Measurements from ENCODE around the gene HTR7. TPM values are rescaled to one million over a fixed set of nuclear protein-coding genes. Genes with fewer than 3 reads are reported as not detected.

The HTR7 gene
- total RNA-seq, 1 donor from 2014 or later: 0.74 TPM

DNA sequence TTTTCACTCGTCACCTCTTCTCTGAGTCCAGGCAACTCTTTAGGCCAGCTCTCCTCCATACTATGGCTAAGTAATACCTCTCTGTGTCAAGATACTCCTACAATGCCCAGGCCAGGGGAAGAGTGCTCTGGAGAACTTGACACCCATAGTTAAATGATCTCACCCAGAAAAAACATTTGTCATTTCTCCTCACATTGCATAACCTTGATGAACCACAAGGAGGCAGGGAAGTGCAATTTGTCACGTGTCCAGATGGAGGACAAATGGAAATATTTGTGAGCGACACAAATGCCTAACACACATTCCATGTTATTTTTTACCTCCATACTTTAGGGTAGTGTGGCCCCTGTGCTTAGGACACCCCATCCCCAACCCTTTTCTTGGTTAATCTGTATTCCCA lies 78.3 kb downstream of the HTR7 start:
- H3K4me1 ChIP-seq: no peaks in the 10 kb centered on the region
- no peak for DNase-seq (ENCODE audit: extremely low spot score in 2 of 2)
- H3K27ac ChIP-seq: no peak overlapping the region
- no peaks in the 10 kb centered on the region for H3K9me3 ChIP-seq
- intact Hi-C loops (cut with DNase I): no loop called here
- no peak overlapping the region for H3K4me3 ChIP-seq
- TF ChIP-seq POLR2AphosphoS5 (IDR thresholded peaks at IDR 0.05; ENCODE audit: insufficient read depth in 1 of 2, low read depth in 1 of 2) (no peak), POLR2A (IDR thresholded peaks at IDR 0.05) (no peak)
- TF ChIP-seq, protein P1, sequence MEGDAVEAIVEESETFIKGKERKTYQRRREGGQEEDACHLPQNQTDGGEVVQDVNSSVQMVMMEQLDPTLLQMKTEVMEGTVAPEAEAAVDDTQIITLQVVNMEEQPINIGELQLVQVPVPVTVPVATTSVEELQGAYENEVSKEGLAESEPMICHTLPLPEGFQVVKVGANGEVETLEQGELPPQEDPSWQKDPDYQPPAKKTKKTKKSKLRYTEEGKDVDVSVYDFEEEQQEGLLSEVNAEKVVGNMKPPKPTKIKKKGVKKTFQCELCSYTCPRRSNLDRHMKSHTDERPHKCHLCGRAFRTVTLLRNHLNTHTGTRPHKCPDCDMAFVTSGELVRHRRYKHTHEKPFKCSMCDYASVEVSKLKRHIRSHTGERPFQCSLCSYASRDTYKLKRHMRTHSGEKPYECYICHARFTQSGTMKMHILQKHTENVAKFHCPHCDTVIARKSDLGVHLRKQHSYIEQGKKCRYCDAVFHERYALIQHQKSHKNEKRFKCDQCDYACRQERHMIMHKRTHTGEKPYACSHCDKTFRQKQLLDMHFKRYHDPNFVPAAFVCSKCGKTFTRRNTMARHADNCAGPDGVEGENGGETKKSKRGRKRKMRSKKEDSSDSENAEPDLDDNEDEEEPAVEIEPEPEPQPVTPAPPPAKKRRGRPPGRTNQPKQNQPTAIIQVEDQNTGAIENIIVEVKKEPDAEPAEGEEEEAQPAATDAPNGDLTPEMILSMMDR (IDR thresholded peaks at IDR 0.05): no peak
- H3K36me3 ChIP-seq: no peaks in the 10 kb centered on the region
- H3K27me3 ChIP-seq: no peaks in the 10 kb centered on the region

GRCh38 chr10:90777621-90778020 lies 80.2 kb downstream of the HTR7 start:
- no peak for TF ChIP-seq POLR2AphosphoS5 (IDR thresholded peaks at IDR 0.05; ENCODE audit: insufficient read depth in 1 of 2, low read depth in 1 of 2)
- TF ChIP-seq, protein P1 (IDR thresholded peaks at IDR 0.05): no peak
- TF ChIP-seq POLR2A (IDR thresholded peaks at IDR 0.05): no peak
- no peaks in the 10 kb centered on the region for H3K4me1 ChIP-seq
- H3K27me3 ChIP-seq: no peaks in the 10 kb centered on the region
- H3K9me3 ChIP-seq: no peaks in the 10 kb centered on the region
- no peak for DNase-seq (ENCODE audit: extremely low spot score in 2 of 2)
- no peak overlapping the region for H3K4me3 ChIP-seq
- intact Hi-C loops (cut with DNase I): no loop called here
- no peak overlapping the region for H3K27ac ChIP-seq
- H3K36me3 ChIP-seq: no peaks in the 10 kb centered on the region

GRCh38 chr10:90775351-90776028 lies 82.3 kb downstream of the HTR7 start:
- intact Hi-C loops (cut with DNase I): no loop called here

DNA sequence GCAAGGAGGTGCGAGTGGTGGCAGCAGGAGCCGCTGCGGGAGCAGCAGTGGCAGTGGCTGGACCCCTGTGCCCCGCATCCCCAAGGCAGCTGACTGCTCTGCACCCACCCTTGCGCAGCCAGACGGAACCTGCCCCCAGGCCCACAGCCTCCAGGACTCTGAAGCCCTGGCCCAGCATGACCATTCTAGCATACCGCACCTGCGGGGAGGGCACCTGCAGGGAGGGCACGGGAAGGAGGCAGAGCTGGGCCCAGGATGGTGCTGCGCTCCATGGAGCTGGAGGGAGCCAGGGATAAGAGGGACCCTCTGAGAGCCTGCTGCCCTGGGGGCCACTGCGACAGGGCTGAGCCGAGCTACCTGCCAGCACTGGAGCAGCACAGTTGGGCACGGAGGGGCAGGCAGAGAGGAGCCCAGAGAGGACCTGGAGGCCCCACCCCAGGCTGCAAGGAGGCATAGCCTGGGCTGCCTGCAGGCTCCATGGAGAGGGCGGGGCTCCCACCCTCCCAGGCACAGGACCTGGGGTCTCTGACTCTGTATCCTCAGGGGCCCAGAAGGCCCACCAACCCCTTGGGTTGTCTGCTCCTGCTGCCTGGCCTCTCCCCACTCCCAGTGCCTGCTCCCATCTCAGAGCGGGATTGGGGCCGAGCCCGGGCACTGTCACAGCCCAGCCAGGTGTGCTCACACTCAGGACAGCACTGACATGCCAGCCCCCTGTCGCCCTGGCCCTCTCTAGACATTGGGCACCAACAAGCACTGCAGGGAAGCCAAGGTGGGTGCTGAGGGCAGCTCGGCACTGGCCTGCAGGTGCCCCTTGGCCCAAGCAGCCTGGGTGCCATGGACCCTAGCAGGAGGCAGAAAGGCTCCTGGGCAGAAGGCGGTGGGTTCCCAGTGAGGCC lies 87.6 kb downstream of the HTR7 start:
- no peak for DNase-seq (ENCODE audit: extremely low spot score in 2 of 2)
- no peaks in the 10 kb centered on the region for H3K9me3 ChIP-seq
- no peaks in the 10 kb centered on the region for H3K36me3 ChIP-seq
- no peaks in the 10 kb centered on the region for H3K4me1 ChIP-seq
- no peak overlapping the region for H3K27ac ChIP-seq
- no peak for TF ChIP-seq POLR2AphosphoS5 (IDR thresholded peaks at IDR 0.05; ENCODE audit: insufficient read depth in 1 of 2, low read depth in 1 of 2)
- TF ChIP-seq, protein P1 (IDR thresholded peaks at IDR 0.05): no peak
- TF ChIP-seq POLR2A (IDR thresholded peaks at IDR 0.05): no peak
- no peak overlapping the region for H3K4me3 ChIP-seq
- intact Hi-C loops (cut with DNase I): no loop called here
- H3K27me3 ChIP-seq: no peaks in the 10 kb centered on the region

More at GRCh38 chr10:90775351-90776028, 82.3 kb downstream of the HTR7 start:
- Histone ChIP-seq H3K36me3 (no peaks in the 10 kb centered on the region), H3K4me3 (no peak overlapping the region), H3K27ac (no peak overlapping the region), H3K27me3 (no peaks in the 10 kb centered on the region), H3K4me1 (no peaks in the 10 kb centered on the region), H3K9me3 (no peaks in the 10 kb centered on the region)
- no peak for TF ChIP-seq POLR2A (IDR thresholded peaks at IDR 0.05)
- no peak for TF ChIP-seq POLR2AphosphoS5 (IDR thresholded peaks at IDR 0.05; ENCODE audit: insufficient read depth in 1 of 2, low read depth in 1 of 2)
- TF ChIP-seq, protein P1 (IDR thresholded peaks at IDR 0.05): no peak
- no peak for DNase-seq (ENCODE audit: extremely low spot score in 2 of 2)
